ENCODE data around the gene CYTIP.

DNA sequence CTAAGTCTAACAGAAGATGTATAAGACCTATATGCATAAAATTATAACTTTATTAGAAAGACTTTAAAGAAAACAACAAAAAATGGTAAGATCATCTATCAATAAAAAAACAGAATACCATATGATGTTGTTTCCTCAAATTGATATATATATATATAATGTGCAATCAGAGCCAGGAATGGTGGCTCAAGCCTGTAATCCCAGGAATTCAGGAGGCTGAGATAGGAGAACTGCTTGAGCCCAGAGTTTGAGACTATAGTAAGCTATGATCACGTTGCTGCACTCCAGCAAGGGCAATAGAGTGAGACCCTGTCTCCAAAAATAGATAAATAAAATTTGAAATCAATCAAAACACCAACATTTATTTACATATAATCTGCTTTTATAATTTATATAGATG is 19.5 kb downstream of the CYTIP start:
- no peak for TF ChIP-seq FOXM1 (IDR thresholded peaks at IDR 0.05; ENCODE audit: borderline replicate concordance)
- no peak for TF ChIP-seq TARDBP (IDR thresholded peaks at IDR 0.05)
- TF ChIP-seq ARNT (IDR thresholded peaks at IDR 0.05), result no peak
- no peak for TF ChIP-seq SP1 (IDR thresholded peaks at IDR 0.05)
- TF ChIP-seq BHLHE40 (IDR thresholded peaks at IDR 0.05; ENCODE audit: borderline replicate concordance), result no peak

All from HEK293T (cell line).